K562 (cell line): ENCODE data around the gene MAGOHB. TPM values are rescaled to one million over a fixed set of nuclear protein-coding genes. Genes with fewer than 3 reads are reported as not detected.
"Not testable (repeated sequence)": the region's sequence is repeated elsewhere in the genome, so short reads cannot be mapped to it uniquely, and the experiment has no call there.

Source experiments
- ATAC-seq: fragments of 200-7000 bp; cut with Tn5 transposase; 3 replicates; pipeline ENCODE4 v1.9.1; 2020; ENCODE audit warnings: moderate library complexity
- BruUV-seq: library from RNA; stranded (reverse); fragments of 400-500 nt; replicated peaks from 2 replicates; lab custom pipeline; 2021; lab: Mats Ljungman, UMichigan
- CTCF ChIA-PET: fragments of 300-600 bp; formaldehyde crosslinking; extraction: SDS; loops from one replicate; lab custom pipeline; 2021; ENCODE audit warnings: low intra/inter-chr PET ratio; lab: Yijun Ruan, JAX
- POLR2A ChIA-PET: fragments of 300-600, 350-650 bp; sonication (Branson Sonifier 250); formaldehyde crosslinking; extraction: SDS; loops from one replicate; lab custom pipeline; 2021; ENCODE audit warnings: antibody characterized with exemption, inconsistent platforms; lab: Yijun Ruan, JAX
- DNase-seq, 4 experiments: peaks; one replicate each; pipeline versions ENCODE4 v3.0.0 to v3.0.0-alpha.2; 2011 to 2018; ENCODE audit warnings: low spot score in 3 of 4, mixed read lengths in 3 of 4; ENCODE audit errors: extremely low read depth in 1 of 4
- FAIRE-seq: peaks from 2 replicates; lab custom pipeline; 2011; peaks lifted over from hg19 to GRCh38; lab: Jason Lieb, UNC
- H2AFZ ChIP-seq: 2 replicates; pipeline ENCODE4 v1.6.0; 2011; ENCODE audit warnings: low read depth, low read length, control low read depth, inconsistent platforms
- H3K27ac ChIP-seq: fragments of 200-600 bp; 3 replicates; pipeline ENCODE4 v1.8.0; 2011; ENCODE audit warnings: low read depth, mild to moderate bottlenecking, control low read depth, inconsistent platforms, low read length, moderate library complexity, mixed read lengths; ENCODE audit errors: extremely low read depth
- H3K27me3 ChIP-seq, 2 experiments: fragments of 300-600 bp in 1 of 2; 2 replicates in 1 of 2; 3 replicates in 1 of 2; pipeline versions ENCODE4 v1.6.0 to v1.8.0; 2011; ENCODE audit warnings: inconsistent platforms in 2 of 2, low read length in 2 of 2, mild to moderate bottlenecking in 1 of 2, mixed read lengths in 1 of 2, moderate library complexity in 1 of 2; ENCODE audit not compliant: control insufficient read depth in 2 of 2, insufficient read depth in 2 of 2
- H3K36me3 ChIP-seq: fragments of 300-600 bp; 3 replicates; pipeline ENCODE4 v1.8.0; 2011; ENCODE audit warnings: mild to moderate bottlenecking, low read length, inconsistent platforms; ENCODE audit not compliant: control insufficient read depth, insufficient read depth
- H3K4me1 ChIP-seq, 2 experiments: fragments of 200-600 bp in 1 of 2; replicated peaks in 1 of 2; 2 replicates in 1 of 2; 3 replicates in 1 of 2; pipeline versions ENCODE4 v1.5.1 to v1.8.0; 2011; ENCODE audit warnings: inconsistent platforms in 2 of 2, low read length in 2 of 2, mild to moderate bottlenecking in 1 of 2, mixed read lengths in 1 of 2, moderate library complexity in 1 of 2; ENCODE audit not compliant: control insufficient read depth in 2 of 2, insufficient read depth in 2 of 2
- H3K4me2 ChIP-seq: 2 replicates; pipeline ENCODE4 v1.6.1; 2011; ENCODE audit warnings: low read length, control low read depth, inconsistent platforms, mixed read lengths; ENCODE audit not compliant: insufficient read depth
- H3K4me3 ChIP-seq: fragments of 200-600 bp; sonication (generic), shearing (Covaris generic); 2 replicates; pipeline ENCODE4 v1.5.1; 2016; ENCODE audit warnings: control low read depth, inconsistent platforms
- H3K79me2 ChIP-seq: fragments of 200-600 bp; 3 replicates; pipeline ENCODE4 v1.8.0; 2011; ENCODE audit warnings: low read length, inconsistent platforms; ENCODE audit not compliant: control insufficient read depth, insufficient read depth
- H3K9ac ChIP-seq, 2 experiments: 2 replicates each; pipeline versions ENCODE4 v1.6.0 to v1.6.1; 2011; ENCODE audit warnings: low read depth in 2 of 2, low read length in 2 of 2, control low read depth in 1 of 2, inconsistent platforms in 1 of 2, mild to moderate bottlenecking in 1 of 2, mixed read lengths in 1 of 2; ENCODE audit not compliant: insufficient read depth in 1 of 2
- H3K9me1 ChIP-seq: one replicate; pipeline ENCODE4 v1.6.0; 2011; ENCODE audit warnings: inconsistent platforms, mild to moderate bottlenecking, low read length, moderate library complexity; ENCODE audit not compliant: control insufficient read depth, insufficient read depth
- H3K9me3 ChIP-seq: replicated peaks from 2 replicates; pipeline ENCODE4 v1.5.1; 2011; ENCODE audit warnings: low read depth, low read length, inconsistent platforms; ENCODE audit not compliant: control insufficient read depth, insufficient read depth
- H4K20me1 ChIP-seq: replicated peaks from 2 replicates; pipeline ENCODE4 v1.6.1; 2011; ENCODE audit warnings: low read length, inconsistent platforms, mixed read lengths; ENCODE audit not compliant: control insufficient read depth, insufficient read depth
- HSF4 ChIP-seq: fragments of 250-450 bp; sonication (Bioruptor Pico); IDR thresholded peaks from 2 replicates; pipeline ENCODE4 v2.1.2; 2022; ENCODE audit warnings: mild to moderate bottlenecking, moderate library complexity, borderline replicate concordance
- ZNF12 ChIP-seq: sonication (generic); formaldehyde crosslinking; IDR thresholded peaks from 2 replicates; pipeline ENCODE4 v1.4.0; 2020; ENCODE audit warnings: mild to moderate bottlenecking, missing genetic modification reagents
- ZNF232 ChIP-seq: sonication (generic); formaldehyde crosslinking; IDR thresholded peaks from 2 replicates; pipeline ENCODE4 v1.8.0; 2022; ENCODE audit warnings: mild to moderate bottlenecking, missing genetic modification reagents
- WGBS: fragments of 100-300 bp; shearing (Covaris generic); methylation state at CpG from one replicate; pipeline ENCODE4 v1.1.6; 2016; ENCODE audit warnings: low coverage, mixed read lengths; ENCODE audit not compliant: insufficient coverage; ENCODE audit errors: missing lambda C conversion rate; 5-methylcytosine and 5-hydroxymethylcytosine counted together
- in situ Hi-C: fragments of 300-500 bp; cut with MboI; formaldehyde crosslinking; loops from 4 replicates; pipeline ENCODE4 v1.15.0; 2018; ENCODE audit warnings: inconsistent platforms, mixed read lengths
- intact Hi-C: fragments of 100-400 bp; cut with micrococcal nuclease; formaldehyde crosslinking; loops from 2 replicates; pipeline ENCODE4 v1.14.2; 2022
- polyA plus RNA-seq, 8 experiments: library from polyadenylated mRNA; depleted of rRNA in 4 of 8; stranded (reverse) in 5 of 8; unstranded in 3 of 8; fragments of >200 nt; fragmentation: Nextera tagmentation in 2 of 8; fragmentation: Illumina TruSeq in 1 of 8; extraction: Ambion mirVana in 2 of 8; extraction: Trizol in 1 of 8; gene quantifications; 2 replicates each; pipeline versions ENCODE4 v1.2.1 to v1.2.3, GENCODE V29; 2011 to 2014; ENCODE audit warnings: inconsistent platforms in 1 of 8, missing spikeins in 1 of 8
- total RNA-seq, 7 experiments: library from RNA; depleted of rRNA in 6 of 7; stranded (reverse); fragments of >200 nt in 6 of 7; fragmentation: Illumina TruSeq in 2 of 7; extraction: Trizol in 2 of 7; gene quantifications; 2 replicates each; pipeline versions ENCODE4 v1.2.1 to v1.2.3, GENCODE V29; 2011 to 2021; ENCODE audit warnings: low replicate concordance in 1 of 7
- TF ChIP-seq, protein P1 (sequence below), 2 experiments: fragments of 450-650 bp in 1 of 2; sonication (generic) in 1 of 2; formaldehyde crosslinking in 1 of 2; IDR thresholded peaks; 2 replicates each; pipeline versions ENCODE4 v1.7.1 to v1.9.0; 2016 to 2022; ENCODE audit warnings: inconsistent platforms in 1 of 2, mild to moderate bottlenecking in 1 of 2, missing genetic modification reagents in 1 of 2

The MAGOHB gene
- total and polyA plus RNA-seq, 9 of the 15 experiments (the other 6 are each of a cell fraction or from before 2014, with no cell fraction given): 34.5 to 177 (median 85.4) TPM

DNA sequence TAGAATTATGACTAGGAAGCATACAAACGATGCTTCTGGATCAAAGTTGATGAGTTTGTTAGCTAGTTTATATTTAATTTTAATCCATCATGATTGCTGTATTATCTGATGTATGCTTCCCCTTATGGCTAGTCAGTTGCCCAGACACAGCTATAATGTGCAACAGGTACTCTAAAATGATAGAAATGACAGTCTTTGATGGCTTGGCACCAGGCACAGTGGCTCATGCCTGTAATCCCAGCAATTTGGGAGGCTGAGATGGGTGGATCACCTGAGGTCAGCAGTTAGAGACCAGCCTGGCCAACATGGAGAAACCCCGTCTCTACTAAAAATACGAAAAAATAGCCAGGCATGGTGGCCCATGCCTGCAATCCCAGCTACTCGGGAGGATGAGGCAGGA lies 2.2 kb downstream of the MAGOHB start:
- H3K27me3 ChIP-seq, FAIRE-seq, H4K20me1 ChIP-seq, H3K27ac ChIP-seq, H3K4me3 ChIP-seq, intact Hi-C loops, BruUV-seq, H3K9ac ChIP-seq, CTCF ChIA-PET, in situ Hi-C loops, H2AFZ ChIP-seq, H3K4me1 ChIP-seq, H3K9me3 ChIP-seq, POLR2A ChIA-PET, DNase-seq, H3K9me1 ChIP-seq, ATAC-seq: not testable (repeated sequence)
- Histone ChIP-seq H3K36me3 (peaks cover 54% of the 10 kb centered on the region; the same call in 2 of the 3 replicates), H3K4me2 (peak overlapping the region; percentile 37; the same call in 1 of the 2 replicates), H3K79me2 (peaks cover 27% of the 10 kb centered on the region)
- WGBS: 85% methylated on average over 4 of the region's 4 CpGs

DNA sequence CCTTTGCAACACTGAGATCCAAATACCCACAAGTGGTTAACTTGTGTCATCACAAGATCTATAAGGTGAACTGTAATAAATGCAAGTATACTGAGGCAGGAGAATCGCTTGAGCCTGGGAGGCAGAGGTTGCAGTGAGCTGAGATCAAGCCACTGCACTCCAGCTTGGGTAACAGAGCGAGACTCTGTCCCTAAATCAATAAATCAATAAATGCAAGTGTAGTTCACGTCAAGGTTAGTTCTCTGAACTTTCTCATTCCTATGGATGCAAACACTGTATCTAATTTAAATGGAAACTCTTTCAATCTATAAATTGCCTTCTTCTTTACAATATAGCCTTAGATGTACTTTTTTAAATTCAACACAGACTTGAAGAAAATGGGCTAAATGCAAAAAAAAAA lies 3.2 kb downstream of the MAGOHB start:
- H3K79me2 ChIP-seq: peaks cover 27% of the 10 kb centered on the region
- no peak for FAIRE-seq
- no peaks in the 10 kb centered on the region for H3K9me1 ChIP-seq
- no peaks in the 10 kb centered on the region; a peak in 1 of 5 replicates for H3K4me1 ChIP-seq
- ChIA-PET POLR2A (no interaction called here), CTCF (no interaction called here)
- BruUV-seq: TSS peak; percentile 4
- no peak for ATAC-seq
- WGBS: 84% methylated on average over 3 of the region's 3 CpGs
- H3K27ac ChIP-seq: no peak overlapping the region
- H3K4me2 ChIP-seq: no peak overlapping the region
- no peaks in the 10 kb centered on the region for H4K20me1 ChIP-seq
- in situ Hi-C loops: no loop called here
- DNase-seq: no peak
- no peak overlapping the region for H3K9ac ChIP-seq
- H3K27me3 ChIP-seq: no peaks in the 10 kb centered on the region
- intact Hi-C loops: no loop called here
- H3K36me3 ChIP-seq: peaks cover 63% of the 10 kb centered on the region; the same call in 2 of the 3 replicates
- no peak overlapping the region for H2AFZ ChIP-seq
- no peaks in the 10 kb centered on the region for H3K9me3 ChIP-seq
- H3K4me3 ChIP-seq: no peak overlapping the region
- TF ChIP-seq ZNF232 (CRISPR knock-in tag) (no peak), HSF4 (CRISPR knock-in tag) (no peak), ZNF12 (no peak)
- TF ChIP-seq, protein P1, sequence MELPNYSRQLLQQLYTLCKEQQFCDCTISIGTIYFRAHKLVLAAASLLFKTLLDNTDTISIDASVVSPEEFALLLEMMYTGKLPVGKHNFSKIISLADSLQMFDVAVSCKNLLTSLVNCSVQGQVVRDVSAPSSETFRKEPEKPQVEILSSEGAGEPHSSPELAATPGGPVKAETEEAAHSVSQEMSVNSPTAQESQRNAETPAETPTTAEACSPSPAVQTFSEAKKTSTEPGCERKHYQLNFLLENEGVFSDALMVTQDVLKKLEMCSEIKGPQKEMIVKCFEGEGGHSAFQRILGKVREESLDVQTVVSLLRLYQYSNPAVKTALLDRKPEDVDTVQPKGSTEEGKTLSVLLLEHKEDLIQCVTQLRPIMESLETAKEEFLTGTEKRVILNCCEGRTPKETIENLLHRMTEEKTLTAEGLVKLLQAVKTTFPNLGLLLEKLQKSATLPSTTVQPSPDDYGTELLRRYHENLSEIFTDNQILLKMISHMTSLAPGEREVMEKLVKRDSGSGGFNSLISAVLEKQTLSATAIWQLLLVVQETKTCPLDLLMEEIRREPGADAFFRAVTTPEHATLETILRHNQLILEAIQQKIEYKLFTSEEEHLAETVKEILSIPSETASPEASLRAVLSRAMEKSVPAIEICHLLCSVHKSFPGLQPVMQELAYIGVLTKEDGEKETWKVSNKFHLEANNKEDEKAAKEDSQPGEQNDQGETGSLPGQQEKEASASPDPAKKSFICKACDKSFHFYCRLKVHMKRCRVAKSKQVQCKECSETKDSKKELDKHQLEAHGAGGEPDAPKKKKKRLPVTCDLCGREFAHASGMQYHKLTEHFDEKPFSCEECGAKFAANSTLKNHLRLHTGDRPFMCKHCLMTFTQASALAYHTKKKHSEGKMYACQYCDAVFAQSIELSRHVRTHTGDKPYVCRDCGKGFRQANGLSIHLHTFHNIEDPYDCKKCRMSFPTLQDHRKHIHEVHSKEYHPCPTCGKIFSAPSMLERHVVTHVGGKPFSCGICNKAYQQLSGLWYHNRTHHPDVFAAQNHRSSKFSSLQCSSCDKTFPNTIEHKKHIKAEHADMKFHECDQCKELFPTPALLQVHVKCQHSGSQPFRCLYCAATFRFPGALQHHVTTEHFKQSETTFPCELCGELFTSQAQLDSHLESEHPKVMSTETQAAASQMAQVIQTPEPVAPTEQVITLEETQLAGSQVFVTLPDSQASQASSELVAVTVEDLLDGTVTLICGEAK (IDR thresholded peaks at IDR 0.05): no peak
- TF ChIP-seq, protein P1 (CRISPR knock-in tag; IDR thresholded peaks at IDR 0.05): no peak
